Measurements from ENCODE around the gene MEAF6.

MEAF6 gene

DNA sequence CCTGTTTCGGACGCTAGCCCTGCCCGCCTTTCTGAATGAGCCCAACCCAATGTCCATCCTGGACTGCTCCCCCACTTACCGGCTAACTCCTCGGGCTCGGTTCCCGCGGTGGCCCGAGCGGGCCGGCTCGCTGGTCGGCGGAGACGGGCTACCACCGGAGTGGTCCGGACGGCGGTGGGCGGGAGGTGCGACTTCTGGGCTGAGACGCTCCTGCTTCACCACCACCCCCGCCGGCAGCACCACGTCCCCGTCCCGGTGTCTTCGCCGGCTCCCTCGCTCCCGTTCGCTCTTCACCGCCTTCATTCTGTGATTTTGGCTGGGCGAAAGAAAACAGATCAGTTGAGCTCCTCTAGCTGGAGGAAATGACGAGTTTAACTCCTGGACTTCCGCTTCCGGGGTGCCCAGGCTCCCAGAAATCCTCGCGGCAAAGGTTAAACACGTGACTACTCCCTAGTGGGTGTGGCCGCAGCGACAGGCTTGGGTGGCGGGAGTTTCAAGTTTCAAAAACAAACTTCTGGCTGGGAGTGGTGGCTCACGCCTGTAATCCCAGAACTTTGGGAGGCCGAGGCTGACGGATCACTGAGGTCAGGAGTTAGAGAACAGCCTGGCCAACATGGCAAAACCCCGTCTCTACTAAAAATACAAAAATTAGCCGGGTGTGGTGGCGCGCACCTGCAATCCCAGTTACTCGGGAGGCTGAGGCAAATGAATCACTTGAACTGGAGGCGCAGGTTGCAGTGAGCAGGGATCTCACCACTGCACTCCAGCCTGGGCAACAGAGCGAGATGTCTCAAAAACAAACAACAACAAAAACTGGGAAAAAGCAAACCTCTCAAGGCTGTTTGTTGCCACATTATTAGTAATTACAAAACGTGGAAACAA, 39.6 kb upstream of the MEAF6 start, which contains the start of gene SNIP1:
SNIP1 (minus strand) TSS at position 367 of the 882 bp plus-strand sequence; CDS start at position 303, 64 bp downstream.
- no peaks in the 10 kb centered on the region for H3K27me3 ChIP-seq (ENCODE audit: insufficient read depth, poor library complexity, severe bottlenecking)
- peak within 1 kb of the TSS; percentile 90 for H3K4me3 ChIP-seq (ENCODE audit: severe bottlenecking)
- TF ChIP-seq, protein P1, sequence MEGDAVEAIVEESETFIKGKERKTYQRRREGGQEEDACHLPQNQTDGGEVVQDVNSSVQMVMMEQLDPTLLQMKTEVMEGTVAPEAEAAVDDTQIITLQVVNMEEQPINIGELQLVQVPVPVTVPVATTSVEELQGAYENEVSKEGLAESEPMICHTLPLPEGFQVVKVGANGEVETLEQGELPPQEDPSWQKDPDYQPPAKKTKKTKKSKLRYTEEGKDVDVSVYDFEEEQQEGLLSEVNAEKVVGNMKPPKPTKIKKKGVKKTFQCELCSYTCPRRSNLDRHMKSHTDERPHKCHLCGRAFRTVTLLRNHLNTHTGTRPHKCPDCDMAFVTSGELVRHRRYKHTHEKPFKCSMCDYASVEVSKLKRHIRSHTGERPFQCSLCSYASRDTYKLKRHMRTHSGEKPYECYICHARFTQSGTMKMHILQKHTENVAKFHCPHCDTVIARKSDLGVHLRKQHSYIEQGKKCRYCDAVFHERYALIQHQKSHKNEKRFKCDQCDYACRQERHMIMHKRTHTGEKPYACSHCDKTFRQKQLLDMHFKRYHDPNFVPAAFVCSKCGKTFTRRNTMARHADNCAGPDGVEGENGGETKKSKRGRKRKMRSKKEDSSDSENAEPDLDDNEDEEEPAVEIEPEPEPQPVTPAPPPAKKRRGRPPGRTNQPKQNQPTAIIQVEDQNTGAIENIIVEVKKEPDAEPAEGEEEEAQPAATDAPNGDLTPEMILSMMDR (IDR thresholded peaks at IDR 0.05; ENCODE audit: poor library complexity, severe bottlenecking) = no peak
- DNase-seq (ENCODE audit: low spot score) = peak; percentile 82
- H3K36me3 ChIP-seq (ENCODE audit: low read depth) = peaks cover 29% of the 10 kb centered on the region
- peaks cover 3% of the 10 kb centered on the region for H3K9me3 ChIP-seq (ENCODE audit: severe bottlenecking)
- H3K4me1 ChIP-seq (ENCODE audit: insufficient read depth, poor library complexity, severe bottlenecking) = peaks cover 6% of the 10 kb centered on the region
- peak; percentile 86 for ATAC-seq (ENCODE audit: low read depth)
- peak within 1 kb of the TSS; percentile 32 for H3K27ac ChIP-seq (ENCODE audit: poor library complexity, severe bottlenecking)

DNA sequence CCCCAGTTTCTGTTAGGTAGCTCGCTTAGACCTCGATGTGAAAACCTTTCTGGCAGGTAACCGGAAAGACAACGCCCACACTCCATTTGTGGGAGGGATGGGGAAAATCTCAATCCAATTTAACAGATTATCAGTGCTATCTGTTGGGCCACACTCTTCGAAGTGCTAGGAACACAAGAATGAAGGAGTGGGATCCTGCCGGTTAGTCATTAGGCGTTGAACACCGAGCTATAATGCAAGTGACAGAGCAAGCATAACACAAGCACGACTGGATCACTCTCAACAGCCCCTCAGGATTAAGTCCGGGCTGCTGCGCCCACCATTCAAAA, 39.0 kb upstream of the MEAF6 start:
- H3K4me3 ChIP-seq (ENCODE audit: severe bottlenecking) = peak overlapping the region; percentile 90
- H3K9me3 ChIP-seq (ENCODE audit: severe bottlenecking) = peaks cover 3% of the 10 kb centered on the region
- DNase-seq (ENCODE audit: low spot score) = no peak
- no peaks in the 10 kb centered on the region for H3K27me3 ChIP-seq (ENCODE audit: insufficient read depth, poor library complexity, severe bottlenecking)
- peaks cover 6% of the 10 kb centered on the region for H3K4me1 ChIP-seq (ENCODE audit: insufficient read depth, poor library complexity, severe bottlenecking)
- ATAC-seq (ENCODE audit: low read depth) = peak; percentile 24; the same call in 2 of the 3 replicates
- TF ChIP-seq, protein P1 (IDR thresholded peaks at IDR 0.05; ENCODE audit: poor library complexity, severe bottlenecking) = no peak
- peak overlapping the region; percentile 32 for H3K27ac ChIP-seq (ENCODE audit: poor library complexity, severe bottlenecking)
- peaks cover 35% of the 10 kb centered on the region for H3K36me3 ChIP-seq (ENCODE audit: low read depth)

DNA sequence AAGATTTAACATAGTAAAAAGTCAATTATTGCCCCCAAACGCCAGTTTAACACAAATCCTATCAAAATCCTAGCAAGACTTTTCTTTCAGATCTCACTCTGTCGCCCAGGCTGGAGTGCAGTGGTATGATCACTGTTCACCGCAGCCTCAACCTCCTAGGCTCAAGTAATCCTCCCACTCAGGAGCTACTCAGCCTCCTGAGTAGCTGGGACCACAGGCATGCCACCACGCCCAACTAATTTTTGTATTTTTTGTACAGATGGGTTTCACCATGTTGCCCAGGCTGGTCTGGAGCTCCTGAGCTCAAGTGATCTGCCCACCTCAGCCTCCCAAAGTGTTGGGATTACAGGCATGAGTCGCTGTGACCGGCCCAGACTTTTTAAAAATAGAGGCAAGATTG, 34.8 kb upstream of the MEAF6 start:
- peaks cover 70% of the 10 kb centered on the region for H3K36me3 ChIP-seq (ENCODE audit: low read depth)
- ATAC-seq (ENCODE audit: low read depth) = no peak

DNA sequence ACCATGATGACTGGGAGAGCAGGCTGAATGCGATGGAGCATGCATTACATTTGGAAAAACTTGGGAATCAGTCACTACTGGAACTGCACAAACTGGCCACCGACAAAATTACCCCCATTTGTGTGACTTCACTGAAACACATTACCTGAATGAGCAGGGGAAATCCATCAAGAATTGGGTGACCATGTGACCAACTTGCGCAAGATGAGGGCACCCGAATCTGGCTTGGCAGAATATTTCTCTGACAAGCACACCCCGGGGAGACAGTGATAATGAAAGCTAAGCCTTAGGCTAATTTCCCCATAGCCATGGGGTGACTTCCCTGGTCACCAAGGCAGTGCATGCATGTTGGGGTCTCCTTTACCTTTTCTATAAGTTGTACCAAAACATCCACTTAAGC, 30.5 kb upstream of the MEAF6 start:
- TF ChIP-seq, protein P1 (IDR thresholded peaks at IDR 0.05; ENCODE audit: poor library complexity, severe bottlenecking) = no peak
- ATAC-seq (ENCODE audit: low read depth) = no peak
- Histone ChIP-seq H3K4me1 (ENCODE audit: insufficient read depth, poor library complexity, severe bottlenecking) (no peaks in the 10 kb centered on the region), H3K4me3 (ENCODE audit: severe bottlenecking) (no peak overlapping the region), H3K36me3 (ENCODE audit: low read depth) (peaks cover 84% of the 10 kb centered on the region), H3K27me3 (ENCODE audit: insufficient read depth, poor library complexity, severe bottlenecking) (no peaks in the 10 kb centered on the region), H3K27ac (ENCODE audit: poor library complexity, severe bottlenecking) (no peak overlapping the region), H3K9me3 (ENCODE audit: severe bottlenecking) (no peaks in the 10 kb centered on the region)
- DNase-seq (ENCODE audit: low spot score) = no peak

More for the DNA sequence above, 34.8 kb upstream of the MEAF6 start:
- peaks cover 1% of the 10 kb centered on the region for H3K9me3 ChIP-seq (ENCODE audit: severe bottlenecking)
- TF ChIP-seq, protein P1 (IDR thresholded peaks at IDR 0.05; ENCODE audit: poor library complexity, severe bottlenecking) = no peak
- H3K4me3 ChIP-seq (ENCODE audit: severe bottlenecking) = no peak overlapping the region
- peaks cover 6% of the 10 kb centered on the region for H3K4me1 ChIP-seq (ENCODE audit: insufficient read depth, poor library complexity, severe bottlenecking)
- DNase-seq (ENCODE audit: low spot score) = no peak
- no peak overlapping the region for H3K27ac ChIP-seq (ENCODE audit: poor library complexity, severe bottlenecking)
- no peaks in the 10 kb centered on the region for H3K27me3 ChIP-seq (ENCODE audit: insufficient read depth, poor library complexity, severe bottlenecking)

DNA sequence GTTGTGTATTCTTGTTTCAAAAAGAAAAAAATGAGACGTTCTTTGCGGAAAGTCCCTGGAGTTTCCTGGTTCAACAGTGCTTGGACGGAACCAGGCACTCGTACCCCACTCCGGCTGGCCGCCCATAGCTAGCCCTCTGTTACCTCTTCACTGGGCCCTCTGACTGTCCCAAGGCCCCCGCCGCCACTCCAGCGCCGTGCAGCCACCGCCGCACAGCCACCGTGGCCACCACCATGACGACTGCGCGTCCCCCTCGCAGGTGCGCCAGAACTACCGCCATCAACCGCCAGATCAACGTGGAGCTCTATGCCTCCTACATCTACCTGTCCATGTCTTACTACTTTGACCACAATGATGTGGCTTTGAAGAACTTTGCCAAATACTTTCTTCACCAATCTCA, 30.0 kb upstream of the MEAF6 start:
- TF ChIP-seq, protein P1 (IDR thresholded peaks at IDR 0.05; ENCODE audit: poor library complexity, severe bottlenecking) = no peak
- ATAC-seq (ENCODE audit: low read depth) = no peak
- Histone ChIP-seq H3K27me3 (ENCODE audit: insufficient read depth, poor library complexity, severe bottlenecking) (no peaks in the 10 kb centered on the region), H3K27ac (ENCODE audit: poor library complexity, severe bottlenecking) (no peak overlapping the region), H3K4me1 (ENCODE audit: insufficient read depth, poor library complexity, severe bottlenecking) (no peaks in the 10 kb centered on the region), H3K4me3 (ENCODE audit: severe bottlenecking) (no peak overlapping the region), H3K9me3 (ENCODE audit: severe bottlenecking) (no peaks in the 10 kb centered on the region), H3K36me3 (ENCODE audit: low read depth) (peaks cover 84% of the 10 kb centered on the region)
- DNase-seq (ENCODE audit: low spot score) = no peak
